ENCODE results near the gene OSBPL7.
A peak's percentile ranks its signal among the peaks of the same experiment; 100 is the strongest.

OSBPL7 gene

DNA sequence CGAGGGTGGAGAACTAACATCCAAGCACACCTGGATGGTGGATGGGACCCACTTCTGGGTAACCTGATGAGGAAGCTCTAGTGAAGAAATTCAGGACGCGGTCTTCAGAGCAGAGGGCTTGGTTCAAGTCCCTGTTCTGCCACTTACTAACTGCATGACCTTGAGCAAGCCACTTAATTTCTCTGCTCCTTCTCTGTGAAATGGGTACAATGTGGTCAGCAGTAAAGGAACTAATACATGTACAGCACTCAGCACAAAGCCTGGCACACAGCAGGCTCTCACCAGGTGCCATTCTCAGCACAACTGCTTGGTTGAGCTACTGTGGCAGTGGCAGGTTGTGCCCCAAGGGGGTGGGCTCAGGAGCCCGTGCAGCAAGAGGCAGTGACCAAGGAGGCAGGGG lies 1.9 kb upstream of the OSBPL7 start:
- DNase-seq (ENCODE audit: low read depth) = no peak

DNA sequence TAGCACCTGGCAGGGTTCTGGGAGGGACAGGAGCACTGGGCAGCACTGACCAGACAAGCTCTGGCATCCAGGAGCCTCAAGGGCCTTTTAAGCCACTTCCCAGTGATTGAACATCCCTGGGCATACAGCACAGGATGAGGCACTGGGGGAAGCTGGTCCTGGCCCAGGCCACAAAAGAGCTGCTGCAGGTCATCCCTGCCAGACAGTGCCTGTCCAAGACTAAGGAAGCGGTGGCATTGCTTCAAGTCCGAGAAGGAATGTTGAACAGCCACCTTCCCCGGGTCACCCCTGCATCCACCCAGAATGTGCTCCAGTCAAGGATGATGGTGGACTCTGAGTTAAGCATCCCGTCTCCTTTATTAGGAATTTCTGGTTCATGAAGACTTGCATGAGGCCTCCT lies 1.2 kb upstream of the OSBPL7 start:
- no peak for DNase-seq (ENCODE audit: low read depth)

DNA sequence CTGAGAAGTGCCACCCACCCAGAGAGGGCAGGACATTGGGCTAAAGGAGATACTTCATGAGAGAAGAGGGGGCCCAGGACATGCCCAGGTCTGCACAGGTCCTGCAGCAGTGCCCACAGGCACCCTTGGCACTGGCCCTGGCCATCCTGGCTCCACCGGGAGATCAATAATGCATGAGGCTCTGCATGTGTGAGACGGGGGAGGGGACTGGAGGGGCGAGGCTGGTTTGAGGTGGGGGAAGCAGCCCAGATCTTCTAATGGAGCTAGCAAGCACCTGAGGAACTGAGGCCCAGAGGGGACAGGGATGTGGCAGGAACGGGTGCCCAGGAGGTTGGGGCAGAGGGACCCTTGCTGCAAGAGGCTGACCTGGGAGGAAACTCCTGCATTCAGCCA lies 567 bp downstream of the OSBPL7 start:
- DNase-seq (ENCODE audit: low read depth) = no peak

DNA sequence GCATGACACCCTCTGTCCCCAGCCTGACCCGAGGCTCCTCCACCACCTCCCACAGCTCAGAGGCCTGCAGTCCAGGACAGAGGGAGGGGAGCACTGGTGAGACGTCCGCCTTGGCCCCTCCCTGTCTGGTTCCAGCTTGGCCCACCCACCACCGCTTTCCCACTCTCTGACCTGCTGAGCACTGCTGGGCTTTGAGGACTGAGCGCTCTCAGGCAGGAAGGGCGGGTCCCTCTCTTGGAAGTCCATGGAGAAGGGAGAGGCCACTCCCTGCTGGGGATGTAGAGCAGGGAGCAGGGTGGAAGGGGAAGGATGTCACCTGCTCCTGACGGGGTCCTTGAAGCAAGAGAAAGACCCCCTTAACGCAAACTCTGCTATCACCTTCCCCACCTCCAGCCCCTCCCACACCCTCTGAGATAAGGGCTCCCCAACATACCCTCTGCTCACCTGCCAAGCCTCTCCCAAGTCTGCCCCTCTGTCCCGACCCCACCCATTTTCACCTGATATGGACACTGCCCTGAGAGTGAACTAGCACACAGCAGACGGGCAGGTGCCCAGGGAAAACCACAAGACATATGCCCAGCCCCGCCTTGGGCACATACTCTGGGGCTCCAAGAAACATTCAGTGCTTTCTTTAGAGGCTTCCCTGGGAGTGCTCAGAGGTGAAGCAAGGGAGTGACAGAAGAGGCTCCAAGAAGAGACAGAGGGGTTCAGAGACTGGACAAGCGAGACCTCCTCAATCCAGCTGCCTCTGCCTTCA lies 1.4 kb downstream of the OSBPL7 start:
- no peak for DNase-seq (ENCODE audit: low read depth)

DNA sequence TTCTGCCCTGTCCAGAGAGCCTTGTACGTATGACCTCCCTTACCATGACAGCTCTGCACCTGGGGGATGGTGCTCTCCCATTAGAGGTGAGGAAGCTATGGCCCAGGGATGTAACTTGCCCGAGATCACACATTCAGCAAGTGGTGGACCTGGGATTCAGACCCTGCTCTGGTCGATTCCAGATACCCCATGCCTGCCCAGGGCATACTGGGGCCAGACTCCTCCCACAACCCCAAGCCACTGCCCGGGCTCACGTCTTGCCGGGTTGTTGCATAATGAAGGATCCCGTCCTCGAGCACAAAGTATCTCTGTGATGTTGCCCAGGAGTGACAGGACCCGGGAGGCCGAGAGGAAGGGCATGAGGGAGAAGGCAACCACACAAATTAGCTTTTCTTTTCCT lies 2.1 kb downstream of the OSBPL7 start:
- no peak for DNase-seq (ENCODE audit: low read depth)

DNA sequence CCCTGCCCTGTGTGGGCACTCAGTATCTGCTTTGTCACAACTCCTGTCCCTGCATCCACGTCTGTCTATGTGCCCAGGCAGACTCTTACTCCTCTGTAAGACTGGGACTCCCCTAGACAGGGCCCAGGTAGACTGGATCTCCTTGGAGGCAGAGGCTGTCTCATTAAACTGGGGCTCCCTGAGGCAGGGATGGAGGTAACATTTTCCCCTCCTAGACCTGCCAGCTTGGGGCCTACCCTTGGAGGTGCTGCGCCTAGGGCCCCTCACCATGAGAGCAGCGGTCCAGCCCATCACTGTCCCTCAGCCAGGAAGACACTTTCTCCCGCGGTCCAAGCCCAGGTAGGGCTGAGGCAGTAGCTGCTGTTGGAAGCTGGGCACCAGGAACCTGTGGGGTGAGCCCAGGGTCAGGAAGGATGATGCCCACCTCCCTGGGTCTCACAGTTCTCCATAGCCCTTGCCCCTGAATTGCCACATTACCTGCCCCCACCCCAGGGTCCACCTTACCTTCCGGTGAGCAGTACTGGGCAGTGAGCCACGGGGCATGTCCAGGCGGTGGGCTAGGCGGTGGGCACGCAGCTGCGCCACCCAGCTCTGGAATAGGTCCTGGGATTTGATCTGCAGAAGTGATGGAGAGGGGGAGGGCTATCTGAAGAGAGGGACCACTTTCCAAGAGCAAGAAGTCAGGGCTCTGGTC lies 3.4 kb downstream of the OSBPL7 start:
- no peak for DNase-seq (ENCODE audit: low read depth)

DNA sequence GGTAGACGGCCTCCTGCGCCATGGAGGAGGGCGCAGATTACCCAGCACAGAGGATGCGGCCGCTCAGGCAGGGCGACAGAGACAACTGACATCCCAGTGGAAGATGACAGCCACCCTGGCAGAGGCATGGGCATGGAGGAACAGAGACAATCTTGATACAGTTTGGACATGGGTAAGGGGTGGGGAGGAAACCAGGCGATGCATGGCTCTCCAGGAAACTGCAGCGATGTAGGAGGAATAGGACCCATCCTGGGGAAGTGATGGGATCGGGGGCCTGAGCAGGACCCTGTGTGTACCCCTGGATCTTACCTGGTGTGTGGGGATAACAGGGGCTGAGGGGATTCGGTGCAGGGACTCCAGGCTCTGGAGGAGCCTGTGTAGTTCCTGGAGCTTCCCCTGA lies 4.6 kb downstream of the OSBPL7 start:
- no peak for DNase-seq (ENCODE audit: low read depth)

DNA sequence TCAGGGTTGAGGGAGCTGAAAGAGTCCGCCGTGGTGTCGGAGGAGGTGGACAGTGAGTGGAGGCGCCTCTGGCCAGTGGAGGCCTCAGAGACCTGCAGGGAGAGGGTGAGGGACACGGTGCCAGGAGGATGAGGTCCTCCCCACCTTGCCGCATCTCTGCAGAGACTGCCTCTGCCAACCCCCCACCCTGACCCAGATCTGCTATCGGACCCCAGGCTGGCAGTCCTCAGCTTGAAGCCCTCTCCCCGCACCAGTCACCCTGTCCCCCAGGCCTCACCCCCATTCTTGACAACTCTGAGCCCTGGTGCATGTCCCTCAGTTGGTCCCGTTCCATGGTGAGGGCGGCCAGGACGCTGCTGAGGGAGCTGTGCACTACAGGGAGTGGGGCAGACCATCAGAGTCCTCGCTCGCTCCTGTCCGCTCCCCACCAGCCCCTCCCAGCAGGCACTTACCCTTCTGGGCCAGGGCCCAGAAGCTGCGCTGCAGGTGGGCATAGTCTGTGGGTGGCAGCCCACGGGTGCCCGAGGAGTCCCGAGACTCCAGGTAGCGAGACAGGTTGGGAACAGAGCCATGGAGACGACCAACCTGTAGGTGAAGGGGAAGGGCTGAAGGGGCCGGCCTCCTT lies 5.4 kb downstream of the OSBPL7 start:
- DNase-seq (ENCODE audit: low read depth) = no peak

DNA sequence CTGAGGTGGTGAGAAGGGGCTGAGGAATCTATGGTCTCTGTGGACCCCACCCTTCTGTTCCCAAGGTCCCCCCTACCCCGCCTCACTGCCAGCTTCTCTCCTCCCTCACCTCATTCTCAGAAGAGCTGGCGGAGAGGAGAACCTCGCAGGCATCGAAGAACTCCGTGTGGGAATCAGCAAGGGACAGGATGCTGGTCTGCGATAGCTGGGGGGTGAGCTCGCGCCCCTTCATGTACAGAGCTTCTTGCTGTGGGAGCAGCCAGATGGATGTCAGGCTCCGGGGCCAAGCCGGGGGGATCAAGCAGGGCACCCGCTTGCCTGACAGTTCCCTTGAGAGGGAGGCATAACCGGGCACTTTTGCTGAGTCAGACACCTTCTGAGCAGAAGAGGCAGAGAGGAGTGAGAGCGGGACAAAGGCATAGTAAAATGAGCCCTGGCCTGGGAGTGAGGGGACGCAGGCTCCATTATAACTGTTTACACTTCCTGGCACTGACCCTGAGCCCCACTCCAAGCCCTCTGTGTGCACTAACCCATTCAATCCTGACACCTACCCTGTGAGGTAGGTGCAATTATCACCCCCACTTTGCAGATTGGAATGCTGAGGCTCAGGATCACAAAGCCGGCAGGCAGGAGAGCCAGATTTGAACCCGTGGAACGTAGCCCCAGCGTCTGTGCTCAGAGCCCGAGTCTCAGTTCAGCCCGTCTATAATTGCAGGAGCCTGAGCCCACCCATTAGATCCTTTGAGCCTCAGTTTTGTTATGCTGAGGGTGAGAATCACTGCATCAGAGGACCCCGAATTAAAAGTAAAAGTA lies 6.3 kb downstream of the OSBPL7 start:
- DNase-seq (ENCODE audit: low read depth) = no peak

DNA sequence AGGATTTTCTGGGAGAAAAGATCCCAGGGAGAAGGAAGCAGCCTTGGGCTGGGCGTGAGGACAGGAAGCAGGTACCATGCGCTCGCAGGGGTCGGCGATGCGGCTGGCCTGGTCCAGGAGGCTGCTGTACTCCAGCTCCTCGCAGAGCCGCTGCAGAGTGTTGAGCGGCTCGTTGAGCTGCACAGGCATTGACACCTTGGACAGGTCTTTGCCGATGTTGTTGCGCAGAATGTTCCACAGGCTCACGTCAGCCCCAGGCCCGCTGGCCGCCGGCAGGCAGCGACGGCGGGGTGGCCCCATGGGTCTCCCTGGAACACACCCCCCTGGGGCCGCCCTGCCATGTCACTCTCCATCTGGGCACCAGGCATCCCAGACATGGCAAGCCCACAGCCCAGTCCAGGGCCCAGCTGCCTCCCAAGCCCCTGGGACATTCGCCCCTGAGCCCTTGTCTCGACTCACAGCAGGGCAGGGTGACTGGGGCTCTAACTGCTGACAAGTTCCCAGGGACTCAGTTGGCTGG lies 8.0 kb downstream of the OSBPL7 start:
- DNase-seq (ENCODE audit: low read depth) = no peak

DNA sequence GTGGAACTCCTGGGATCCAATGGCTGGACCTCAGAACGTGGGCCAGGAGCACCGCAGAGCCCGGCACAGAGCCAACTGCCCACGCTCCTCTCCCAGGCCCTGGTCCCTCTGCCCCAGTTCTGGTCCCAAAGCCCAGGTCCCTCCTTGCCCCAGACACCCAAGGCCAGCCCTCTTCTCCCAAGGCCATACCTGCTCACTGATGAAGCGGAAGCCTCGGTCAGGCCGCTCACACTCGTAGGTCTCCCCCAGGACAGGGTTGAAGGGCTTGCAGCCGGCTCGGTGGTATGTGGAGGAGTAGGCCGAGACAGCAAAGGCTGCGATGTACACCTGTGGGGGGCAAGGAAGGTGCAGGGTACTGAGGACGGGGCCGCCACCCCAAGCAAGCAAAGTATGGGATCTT lies 8.5 kb downstream of the OSBPL7 start:
- DNase-seq (ENCODE audit: low read depth) = no peak

DNA sequence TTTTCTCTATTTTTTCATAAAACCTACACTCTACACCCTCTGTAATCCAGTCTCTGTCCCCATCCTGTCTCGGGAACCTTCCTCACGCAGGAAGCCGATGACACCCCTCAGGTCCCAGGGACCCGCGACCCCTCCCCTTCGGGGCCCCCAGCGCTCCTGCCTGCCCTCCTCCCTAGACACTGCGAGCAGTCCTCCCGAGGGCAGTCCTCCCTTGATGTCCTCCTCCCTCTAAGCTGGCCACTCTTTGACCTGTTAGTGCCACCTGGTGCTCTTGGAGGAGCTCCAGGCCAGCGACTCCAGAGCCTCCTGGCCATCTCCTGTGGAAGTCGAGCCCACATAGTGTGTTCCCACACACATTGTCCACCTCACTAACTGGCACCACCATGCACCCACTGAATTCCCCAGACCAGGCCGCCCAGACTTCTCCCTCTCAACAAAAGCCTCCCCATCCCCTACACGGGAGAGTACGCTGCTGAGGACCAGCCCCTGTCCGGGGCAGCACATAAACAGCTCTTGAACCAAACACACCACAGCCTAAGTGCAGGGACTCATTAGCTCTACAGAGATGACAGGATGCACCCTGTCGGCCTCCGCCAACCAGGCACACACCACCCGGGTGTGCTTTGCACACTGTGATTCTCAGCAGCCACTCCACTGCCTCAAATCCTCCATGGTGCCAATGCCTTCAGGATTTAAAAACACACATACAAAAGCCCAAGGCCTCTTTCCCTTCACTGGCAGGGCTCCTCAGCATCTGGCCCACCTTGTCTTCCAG lies 9.3 kb downstream of the OSBPL7 start:
- DNase-seq (ENCODE audit: low read depth) = no peak

DNA sequence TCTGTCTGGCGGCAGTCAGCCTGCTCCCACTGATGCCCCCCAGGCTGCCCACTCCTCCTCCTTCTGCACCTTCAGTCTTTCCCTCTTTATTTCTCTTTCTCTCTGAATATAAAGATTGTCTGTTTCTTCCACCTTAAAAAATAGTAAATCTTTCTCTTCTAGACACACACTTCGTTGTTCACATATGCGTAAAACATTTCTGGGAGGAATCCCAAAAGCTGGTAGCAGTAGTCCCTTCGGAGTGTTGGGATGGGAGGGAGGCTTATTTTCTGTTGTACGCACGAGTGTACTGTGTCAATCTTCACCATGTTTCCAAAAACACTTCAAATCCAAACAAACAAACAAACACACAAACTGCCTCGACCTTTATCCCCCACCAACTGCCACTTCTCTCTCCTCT lies 9.9 kb downstream of the OSBPL7 start:
- DNase-seq (ENCODE audit: low read depth) = no peak

DNA sequence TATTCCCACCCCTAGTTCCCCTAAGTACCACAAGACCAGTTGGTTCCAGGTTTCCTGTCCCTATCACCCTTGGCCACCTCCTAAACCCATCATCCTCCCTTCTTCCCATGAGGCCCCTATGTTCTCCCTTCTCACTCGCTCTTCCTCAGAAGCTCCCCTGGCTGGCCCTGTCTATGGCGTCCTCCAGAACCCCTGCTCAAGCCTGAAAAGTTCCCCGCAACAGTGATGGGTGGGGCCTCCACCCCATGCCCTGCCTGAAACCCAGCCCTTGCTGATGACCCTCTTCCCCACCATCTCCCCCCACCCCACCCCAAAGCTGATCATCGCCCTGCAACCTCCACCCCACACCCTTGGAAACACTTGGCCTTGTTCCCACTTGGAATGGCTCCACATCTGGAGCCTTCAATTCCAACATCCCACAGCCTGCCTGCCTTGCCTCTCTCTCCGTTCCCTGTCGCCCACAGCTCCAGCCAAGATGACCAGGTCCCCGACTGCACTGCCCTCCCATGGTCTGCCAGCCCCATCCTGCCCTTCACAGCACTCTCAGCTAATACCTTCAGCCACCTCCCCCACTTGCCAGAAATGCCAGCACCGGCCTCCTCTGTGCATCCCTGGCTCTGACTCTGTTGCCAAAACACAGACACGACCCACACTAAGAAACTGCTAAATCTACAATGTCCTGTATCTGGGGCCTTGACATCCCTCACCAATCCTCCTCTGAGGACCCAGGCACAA lies 10.5 kb downstream of the OSBPL7 start:
- DNase-seq (ENCODE audit: low read depth) = no peak

DNA sequence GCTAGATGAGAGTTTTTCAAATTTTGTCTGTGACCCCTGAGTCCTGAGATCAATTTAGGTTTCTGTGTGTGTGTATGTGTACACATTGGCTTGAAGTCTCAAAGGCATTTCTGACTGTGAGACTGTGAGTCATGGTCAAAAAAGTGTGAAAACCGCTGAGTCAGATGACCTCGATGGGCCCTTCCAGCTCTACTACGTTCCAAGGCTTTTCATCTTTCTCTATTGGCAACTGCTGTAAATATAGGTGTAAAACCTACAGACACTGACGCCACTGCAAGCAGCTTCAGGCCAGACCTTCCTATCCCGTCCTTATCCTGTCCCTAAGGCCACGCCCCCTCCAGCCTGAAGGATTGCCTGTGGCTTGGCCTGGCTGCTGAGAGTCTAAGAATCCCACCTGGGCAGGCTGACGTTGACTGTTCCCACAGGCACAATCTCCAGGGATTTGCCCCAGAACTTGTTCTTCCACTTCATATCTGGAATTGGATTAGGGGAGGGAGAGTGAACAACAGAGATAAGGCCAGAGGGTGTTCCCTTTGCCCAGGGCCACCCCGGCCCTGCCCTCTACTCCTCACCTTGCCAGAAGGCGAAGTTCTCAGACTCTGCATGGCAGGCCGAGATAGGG lies 11.3 kb downstream of the OSBPL7 start:
- DNase-seq (ENCODE audit: low read depth) = peak; percentile 85

DNA sequence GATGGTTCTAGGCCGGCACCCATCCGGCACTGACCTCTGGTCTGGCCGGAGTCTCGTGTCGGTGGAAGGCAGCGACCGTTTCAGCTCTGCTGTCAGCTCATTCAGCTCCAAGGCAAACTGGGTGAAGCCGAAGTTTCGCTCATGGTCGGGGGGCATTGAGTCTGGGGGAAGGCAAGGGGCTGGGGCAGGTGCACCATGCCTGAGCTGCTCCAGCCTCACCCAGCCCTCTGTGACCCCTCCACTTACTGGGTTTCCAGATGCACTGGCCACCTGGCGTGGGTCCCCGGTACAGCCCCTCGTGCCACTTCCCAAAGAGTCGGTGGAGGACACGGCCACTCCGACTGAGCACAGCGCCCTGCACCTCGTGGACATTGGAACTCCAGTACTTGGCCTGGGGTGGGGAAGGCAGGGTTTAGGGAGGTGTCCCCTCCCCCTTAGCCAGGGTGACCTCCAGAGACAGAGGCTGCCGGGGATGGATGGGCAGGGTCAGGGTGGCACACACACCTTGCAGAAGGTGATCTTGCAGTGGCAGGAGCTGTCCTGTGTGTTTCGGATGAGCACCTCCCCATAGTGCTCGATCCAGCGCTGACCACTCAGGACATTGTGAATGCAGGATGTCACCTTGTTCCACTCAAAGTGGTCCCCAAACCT lies 12.6 kb downstream of the OSBPL7 start:
- DNase-seq (ENCODE audit: low read depth) = no peak

DNA sequence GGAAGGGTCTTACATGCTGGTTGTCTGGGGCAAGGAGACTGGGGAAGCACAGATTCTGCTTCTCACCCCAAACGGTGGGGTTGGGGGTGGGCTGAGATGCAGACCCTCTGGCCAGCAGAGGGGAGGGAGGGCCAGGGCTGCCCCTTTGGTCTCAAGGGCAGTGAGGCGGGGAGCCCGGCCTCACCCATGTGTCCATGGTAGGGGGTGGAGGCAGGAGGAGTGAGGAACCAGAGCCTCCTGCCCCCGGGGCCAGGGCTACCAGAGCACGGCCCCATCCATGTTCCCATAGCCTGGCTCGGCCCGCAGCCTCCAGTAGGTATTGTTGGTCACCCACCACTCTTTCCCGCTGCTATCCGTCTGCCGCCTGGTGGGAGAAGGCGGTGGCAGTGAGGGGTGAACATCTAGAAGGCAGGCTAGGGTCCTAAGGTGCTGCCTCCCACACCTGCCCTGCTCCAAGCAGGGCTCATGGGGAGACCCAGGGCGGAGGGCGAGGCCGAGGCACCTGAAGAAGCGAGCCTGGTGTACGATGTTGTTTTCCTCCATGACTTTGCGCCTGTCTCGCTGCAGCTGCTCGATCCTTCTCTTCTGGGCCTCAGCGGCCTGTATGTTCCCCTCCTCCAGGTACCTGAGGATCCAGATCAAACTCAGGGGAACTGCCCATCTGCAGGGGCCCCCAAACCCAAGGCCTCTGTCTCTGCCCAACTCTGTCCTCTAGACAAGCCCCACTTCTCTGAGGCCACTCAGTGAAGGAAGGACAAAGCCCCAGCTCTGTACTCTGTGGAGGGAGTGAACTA lies 13.4 kb downstream of the OSBPL7 start:
- DNase-seq (ENCODE audit: low read depth) = no peak

DNA sequence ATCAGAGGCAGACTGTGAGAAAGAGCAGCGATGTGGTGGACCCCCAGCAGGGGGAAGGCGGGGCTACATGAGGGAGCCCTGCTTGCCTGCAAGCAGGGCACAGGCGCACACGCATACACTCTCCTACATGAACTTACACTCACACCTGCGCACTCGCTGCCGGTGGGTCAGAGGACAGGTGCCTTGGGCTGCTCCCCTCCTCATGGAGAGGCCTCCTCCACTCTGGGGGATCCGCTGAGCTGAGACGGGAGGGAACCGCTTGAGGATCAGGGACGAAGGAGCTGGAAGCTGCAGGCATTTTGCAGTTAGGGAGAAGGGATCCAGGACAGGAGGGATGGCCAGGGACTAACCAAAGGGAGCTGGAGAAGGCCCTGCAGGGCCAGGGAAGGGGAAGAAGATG lies 14.2 kb downstream of the OSBPL7 start:
- DNase-seq (ENCODE audit: low read depth) = no peak

DNA sequence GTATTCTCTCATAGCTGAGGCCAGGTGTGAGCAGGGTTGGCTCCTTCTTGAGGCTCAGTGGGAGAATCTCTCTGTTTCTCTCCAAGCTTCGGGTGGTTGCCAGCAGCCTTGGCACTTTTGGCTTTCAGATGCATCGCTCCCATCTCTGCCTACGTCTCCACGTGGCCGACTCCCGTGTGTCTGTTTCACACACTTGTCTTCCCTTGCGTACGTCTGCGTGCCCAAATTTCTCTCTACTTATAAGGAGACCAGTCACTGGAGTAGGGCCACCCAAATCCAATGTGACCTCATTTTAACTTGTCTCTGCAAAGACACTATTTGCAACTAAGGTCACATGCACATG lies 14.7 kb downstream of the OSBPL7 start:
- DNase-seq (ENCODE audit: low read depth) = no peak
